ENCODE results near the gene CFAP251.
"Not testable (repeated sequence)": the region's sequence is repeated elsewhere in the genome, so short reads cannot be mapped to it uniquely, and the experiment has no call there.

CFAP251 gene

DNA sequence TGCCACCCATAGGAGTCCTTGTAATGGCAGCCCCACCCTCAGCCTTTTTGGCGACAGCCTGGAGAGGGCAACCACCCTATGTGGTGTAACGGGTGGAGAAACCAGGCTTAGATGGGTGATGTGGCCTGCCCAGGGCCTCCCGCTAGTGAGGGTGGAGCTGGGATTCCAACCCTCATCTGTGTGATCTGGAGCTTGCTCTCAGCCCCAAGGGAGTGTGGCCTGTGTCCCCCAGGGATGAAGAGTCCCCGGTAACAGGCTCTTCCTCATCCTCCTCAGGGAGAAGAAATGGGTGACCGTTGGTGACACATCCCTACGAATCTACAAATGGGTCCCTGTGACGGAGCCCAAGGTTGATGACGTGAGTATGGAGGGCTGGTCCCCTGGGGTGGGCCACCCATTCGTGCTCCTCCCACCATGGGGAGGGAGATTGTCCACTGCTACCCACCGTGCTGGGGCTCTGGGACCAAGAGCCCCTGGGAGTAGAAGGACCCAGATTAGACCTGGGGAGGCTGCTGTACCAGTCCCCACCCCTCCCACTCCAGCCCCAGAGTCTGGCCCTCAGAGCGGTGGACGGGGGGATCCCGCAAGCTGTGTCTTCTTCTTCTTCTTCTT lies 112.1 kb downstream of the CFAP251 start:
- no peak for DNase-seq

DNA sequence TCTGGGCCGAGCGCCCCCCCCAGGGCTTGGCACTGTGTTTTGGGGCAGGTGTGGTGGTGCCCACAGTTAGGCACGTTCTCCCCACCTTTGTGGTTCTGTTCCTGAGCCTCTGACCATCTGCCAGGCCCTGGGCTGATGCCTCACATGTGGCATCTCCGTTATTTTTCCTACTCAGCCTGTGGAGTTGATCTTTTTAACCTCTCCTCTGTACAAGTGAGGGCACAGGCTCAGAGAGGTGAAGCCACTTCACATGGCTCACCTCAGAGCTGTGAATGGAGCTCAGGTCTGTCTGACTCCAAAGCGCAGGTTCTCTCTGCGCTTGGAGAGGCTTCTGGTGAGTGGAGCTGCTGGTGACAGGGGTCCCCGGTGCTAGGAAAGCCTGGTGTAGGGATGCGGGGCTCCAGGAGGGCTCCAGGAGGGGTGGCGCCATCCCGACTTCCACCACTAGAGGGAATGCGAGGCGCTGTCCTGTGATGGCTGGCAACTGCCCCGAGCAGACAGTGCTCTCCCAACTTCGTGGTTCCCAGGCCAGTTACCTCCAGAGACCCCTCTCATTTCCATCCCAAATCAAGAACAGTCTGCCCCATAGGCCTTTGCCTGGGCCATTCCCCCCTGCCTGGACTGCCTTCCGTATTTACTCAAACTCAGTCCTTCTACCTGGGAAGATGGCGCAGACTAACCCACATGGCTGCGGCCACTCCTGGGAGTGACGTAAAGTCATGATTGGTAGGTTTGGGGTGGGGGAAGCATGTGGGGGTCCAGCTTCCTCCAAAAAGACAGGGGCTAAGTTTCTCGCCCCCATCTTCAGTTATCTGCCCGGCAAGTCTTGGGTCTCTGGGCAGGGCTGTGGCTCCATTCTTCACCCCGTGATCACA lies 113.2 kb downstream of the CFAP251 start:
- peak; percentile 26 to 34 for DNase-seq

DNA sequence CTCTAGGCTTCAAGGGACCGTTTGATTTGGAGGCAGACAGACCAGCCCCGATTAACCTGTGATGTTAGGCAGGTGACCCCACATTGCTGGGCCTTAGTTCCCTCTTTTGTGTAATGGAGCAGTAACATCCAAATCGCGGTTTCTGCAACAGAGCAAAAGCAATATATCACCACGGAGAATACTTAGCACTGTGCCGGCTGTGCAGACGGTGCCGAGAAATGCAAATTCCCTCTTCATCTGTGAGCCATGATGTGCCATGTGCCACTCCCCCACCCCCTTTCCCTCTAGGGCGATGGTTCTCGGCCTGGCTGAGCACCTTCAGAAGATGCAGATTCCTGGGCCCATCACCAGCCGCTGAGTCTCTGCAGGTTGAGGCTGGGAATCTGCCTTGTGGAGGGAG lies 114.2 kb downstream of the CFAP251 start:
- DNase-seq, result no peak

DNA sequence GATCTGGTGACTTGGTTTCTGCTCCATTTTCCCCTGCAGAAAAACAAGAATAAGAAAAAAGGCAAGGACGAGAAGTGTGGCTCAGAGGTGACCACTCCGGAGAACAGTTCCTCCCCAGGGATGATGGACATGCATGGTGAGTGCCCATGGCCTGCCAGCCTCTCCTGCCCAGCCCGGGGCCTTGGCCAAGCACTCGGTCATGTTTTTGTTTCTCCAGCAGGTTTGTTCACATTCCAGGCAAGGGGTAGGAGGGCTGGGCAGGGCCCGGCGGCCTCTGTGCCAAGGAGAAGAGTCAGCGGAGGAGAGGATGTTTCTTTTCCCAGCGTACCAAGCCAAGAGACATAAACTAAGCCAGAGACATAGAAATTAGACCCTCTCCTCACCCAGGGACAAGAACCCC lies 116.9 kb downstream of the CFAP251 start:
- no peak for DNase-seq

DNA sequence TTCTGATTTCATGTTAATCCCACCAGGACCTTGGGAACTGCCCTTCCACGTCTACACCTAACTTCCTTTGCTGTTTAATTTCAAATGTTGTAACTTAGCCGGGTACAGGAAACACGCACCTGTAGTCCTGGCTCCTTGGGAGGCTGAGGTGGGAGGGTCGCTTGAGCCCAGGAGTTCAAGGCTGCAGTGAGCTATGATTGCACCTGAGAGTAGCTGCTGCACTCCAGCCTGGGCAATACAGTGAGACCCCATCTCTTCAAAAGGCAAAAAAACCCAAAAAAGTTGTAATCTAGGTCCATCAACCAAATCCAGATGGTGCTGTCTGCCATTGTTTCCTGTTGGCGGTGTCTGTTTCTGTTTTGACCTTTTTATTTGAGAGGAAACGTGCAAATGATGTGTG lies 117.8 kb downstream of the CFAP251 start:
- no peak for DNase-seq

DNA sequence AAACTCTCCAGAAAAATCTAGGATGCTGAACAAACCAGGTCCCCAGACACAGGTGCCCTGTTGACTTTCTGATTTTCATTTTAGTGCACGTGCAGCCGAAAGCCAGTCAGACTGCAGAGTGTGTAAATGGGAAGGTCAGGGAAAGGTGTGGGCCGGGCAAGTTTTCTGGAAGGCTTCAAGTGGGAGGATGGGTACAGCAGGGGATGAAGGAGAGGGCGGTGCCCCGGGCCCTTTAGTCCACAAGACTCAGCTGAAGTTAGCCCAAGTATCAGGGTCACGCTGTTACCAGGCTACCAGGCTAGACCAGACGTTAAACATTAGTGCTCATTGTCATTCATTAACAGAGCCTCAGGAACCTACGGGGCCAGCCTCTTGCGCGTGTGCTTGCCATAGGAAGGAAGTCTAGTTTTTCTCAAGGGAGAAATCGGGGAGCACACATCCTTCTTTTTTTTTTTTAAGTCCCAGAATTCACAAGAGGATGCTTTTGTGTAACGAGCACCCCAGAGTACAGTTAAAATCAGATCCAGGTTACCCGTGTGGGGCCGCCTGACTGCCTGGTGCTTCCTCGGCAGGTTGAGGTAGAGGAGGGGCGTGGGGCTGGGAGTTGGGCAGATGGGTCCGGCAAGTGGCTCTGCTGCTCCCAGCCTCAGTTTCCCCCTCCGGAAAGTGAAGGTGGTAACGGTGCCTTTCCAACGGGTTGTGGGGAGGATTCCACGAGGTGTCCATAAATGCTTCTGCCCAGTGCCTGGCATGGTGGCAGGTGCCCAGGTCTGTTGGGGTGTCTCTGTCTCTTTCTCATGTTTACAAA lies 122.4 kb downstream of the CFAP251 start:
- no peak for DNase-seq

DNA sequence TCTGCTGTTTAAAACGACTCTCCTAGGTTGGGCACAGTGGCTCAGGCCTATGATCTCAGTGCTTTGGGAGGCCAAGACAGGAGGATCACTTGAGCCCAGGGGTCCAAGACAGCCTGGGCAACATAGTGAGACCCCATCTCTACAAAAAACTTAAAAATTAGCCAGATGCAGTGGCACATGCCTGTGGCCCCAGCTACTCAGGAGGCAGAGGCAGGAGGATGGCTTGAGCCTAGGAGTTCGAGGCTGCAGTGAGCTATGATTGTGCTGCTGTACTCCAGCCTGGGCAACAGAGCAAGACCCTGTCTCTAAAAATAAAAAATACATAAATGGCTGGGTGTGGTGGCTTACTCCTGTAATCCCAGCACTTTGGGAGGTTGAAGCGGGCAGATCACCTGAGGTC lies 123.1 kb downstream of the CFAP251 start:
- DNase-seq, result not testable (repeated sequence)

DNA sequence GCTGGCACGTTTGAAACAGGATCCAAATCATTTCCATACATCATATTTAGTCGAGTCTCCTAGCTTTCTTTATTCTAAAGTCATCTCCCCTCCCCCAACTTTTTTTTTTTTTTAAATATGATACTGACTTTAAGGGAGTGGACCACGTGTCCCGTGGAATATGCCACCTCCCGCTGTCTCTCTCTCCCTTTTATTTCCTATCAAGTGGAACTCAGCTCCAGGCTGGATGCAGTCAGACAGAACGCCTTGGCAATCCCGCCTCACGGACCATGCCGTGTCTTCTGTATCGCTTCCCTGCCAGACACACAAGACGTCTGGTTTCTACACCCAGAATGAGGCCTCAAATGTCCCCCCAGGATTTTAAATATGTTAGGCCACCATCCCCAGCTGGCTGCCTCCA lies 124.5 kb downstream of the CFAP251 start:
- no peak for DNase-seq

DNA sequence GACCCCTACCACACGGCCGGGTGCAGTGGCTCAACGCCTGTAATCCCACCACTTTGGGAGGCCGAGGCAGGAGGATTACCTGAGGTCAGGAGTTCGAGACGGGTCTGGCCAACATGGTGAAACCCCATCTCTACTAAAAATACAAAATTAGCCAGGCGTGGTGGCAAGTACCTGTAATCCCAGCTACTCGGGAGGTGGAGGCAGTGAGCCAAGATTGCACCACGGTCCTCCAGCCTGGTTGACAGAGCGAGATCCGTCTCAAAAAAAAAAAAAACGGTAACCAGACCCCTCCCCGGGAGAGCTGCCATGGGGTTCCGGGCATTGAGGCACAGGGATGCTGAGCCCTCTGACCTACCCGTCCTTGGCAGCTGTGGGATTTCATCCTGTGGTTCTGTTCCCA lies 125.1 kb downstream of the CFAP251 start:
- DNase-seq, result no peak

DNA sequence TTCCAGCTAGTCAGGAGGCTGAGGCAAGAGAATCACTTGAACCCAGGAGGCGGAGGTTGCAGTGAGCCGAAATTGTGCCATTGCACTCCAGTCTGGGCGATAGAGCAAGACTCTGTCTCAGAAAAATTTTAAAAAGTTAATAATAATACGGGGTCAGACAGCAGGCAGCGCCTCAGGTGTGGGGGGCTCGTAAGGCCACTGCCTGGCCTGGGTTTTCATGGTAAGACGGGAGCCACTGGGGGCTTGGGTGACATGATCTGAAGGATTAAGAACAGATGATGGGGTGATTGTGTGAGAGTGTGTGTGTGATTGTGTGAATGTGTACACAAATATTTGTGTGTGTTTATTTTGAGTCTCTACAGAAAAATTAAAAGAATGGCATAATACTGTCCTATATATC lies 126.9 kb downstream of the CFAP251 start:
- DNase-seq, result no peak

DNA sequence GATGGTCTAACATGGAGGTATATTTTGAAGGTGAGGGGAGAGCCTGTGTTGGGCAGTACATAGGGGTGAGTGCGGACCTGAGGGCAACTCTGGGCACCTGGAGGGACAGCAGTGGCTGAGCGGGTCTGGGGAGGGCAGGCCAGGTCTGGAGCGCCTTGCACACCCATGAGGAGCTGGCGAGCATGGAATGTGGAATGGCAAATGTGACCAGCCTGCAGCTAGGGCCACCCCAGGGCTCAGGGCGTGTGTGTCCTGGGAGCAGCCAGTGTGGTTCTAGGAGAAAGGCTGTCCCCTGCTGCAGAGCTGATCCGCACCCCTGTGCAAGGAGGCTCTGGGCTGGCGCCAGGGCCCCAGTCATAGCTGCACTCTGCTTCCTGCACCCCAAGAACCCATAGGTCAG lies 127.8 kb downstream of the CFAP251 start:
- no peak for DNase-seq

DNA sequence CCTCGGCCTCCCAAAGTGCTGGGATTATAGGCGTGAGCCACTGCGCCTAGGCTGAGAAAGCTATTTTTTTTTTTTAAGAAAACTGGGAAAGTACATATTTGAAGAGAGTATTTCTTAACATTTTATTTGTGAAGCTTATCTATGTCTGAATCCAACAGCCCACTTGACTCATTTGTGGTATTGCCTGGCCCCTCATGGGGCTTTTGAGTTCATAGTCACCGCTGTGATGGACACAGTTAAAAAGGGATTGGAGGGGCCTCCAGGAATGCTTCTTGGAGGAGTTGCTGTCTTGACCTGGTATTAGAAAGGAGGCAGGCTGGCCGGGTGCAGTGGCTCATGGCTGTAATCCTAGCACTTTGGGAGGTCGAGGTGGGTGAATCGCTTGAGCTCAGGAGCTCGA lies 129.8 kb downstream of the CFAP251 start:
- DNase-seq, result no peak

DNA sequence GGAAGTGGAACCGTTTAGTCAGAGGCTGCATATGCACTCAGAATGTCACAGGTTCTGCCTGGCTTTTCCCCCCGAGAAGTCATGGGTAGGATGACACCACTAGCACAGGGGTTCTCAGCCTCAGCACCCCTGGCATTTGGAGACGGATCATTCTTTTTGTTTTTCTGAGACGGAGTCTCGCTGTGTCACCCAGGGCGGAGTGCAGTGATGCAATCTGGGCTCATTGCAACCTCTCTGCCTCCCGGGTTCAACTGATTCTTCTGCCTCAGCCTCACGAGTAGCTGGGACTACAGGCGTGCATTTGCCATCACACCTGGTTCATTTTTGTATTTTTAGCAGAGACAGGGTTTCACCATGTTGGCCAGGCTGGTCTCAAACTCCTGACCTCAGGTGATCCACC lies 131.4 kb downstream of the CFAP251 start:
- no peak for DNase-seq

DNA sequence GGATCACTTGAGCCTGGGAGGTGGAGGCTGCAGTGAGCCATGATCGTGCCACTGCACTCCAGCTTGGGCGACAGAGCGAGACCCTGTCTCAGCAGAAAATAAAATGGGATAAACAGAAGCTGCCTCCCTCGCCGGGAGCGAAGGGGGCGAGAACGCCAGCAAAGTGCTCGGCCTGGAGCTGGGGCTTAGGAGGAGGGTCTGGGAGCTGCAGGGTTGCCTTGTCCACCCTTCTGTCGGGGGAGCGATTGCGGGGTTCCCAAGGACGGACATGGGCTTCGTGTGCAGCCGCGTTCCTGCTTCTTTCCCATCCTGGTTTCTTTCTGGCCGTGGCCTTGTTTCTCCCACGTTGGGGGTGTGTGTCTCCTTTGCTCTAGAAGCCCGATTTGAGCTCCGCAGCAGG lies 132.3 kb downstream of the CFAP251 start:
- no peak for DNase-seq

DNA sequence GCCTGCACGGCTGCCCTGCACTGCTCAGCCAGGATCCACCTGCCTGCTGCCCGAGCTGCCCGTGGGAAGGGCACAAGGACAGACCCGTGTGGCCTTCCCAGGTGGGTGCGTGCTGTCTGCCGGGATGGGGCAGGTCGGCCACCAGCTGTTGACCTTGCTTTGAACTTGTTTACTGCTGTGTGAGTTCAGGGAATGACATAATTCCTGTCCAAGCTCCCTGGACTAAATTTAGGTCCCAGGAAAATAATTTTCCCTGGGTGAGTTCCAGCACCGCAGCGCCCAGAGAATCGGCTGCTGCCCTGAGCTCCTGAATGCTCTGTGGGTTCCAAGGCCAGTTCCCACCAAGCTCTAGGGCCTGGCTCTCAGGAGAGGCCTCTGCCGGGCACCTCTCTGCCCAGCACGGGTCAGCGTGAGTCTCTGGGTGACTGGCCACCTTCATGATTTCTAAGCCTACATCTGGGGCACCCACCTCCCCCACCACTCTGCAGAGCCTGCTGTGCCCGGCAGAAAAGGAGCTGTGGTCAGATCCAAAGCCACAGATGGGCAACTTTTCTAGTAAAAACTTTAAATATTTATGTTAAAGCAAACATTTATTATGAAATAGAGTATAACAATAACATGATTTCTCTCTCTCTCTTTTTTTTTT lies 133.0 kb downstream of the CFAP251 start:
- DNase-seq, result no peak

DNA sequence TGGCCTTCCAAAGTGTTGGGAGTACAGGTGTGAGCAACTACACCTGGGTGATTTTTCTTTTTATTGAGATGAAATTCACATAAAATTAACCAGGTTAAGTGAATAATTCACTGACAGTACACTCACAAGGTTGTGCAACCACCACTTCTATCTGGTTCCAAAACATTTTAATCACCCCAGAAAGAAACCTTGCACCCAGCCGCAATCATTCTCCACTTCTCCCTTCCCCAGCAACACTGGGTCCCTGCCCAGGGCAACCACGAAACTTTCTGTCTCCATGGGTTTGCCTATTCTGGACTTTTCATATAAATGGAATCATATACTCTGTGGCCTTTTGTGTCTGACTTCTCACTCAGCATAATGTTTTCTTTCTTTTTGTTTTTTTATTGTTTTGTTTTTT lies 133.9 kb downstream of the CFAP251 start:
- DNase-seq, result no peak

Measured in CD4-positive, alpha-beta T cell treated with Interleukin-1 beta for 1 hour (primary cell).